CD4-positive, alpha-beta T cell treated with Interleukin-6 for 4 hours (primary cell): ENCODE results near the gene ZC3HAV1.
"Not testable (repeated sequence)": the region's sequence is repeated elsewhere in the genome, so short reads cannot be mapped to it uniquely, and the experiment has no call there.

ENCODE experiments used
- DNase-seq: peaks from one replicate; pipeline ENCODE4 v3.0.0-alpha.2; 2020; ENCODE audit warnings: mixed read lengths

ZC3HAV1 gene

GRCh38 chr7:139109188-139109982 lies at the start of gene ZC3HAV1:
TSS of gene ZC3HAV1 (minus strand) at chr7:139109720. CDS start at chr7:139109331, 389 bp downstream.
- DNase-seq, result peak; percentile 91

GRCh38 chr7:139153832-139154231 lies 44.3 kb upstream of the ZC3HAV1 start:
- DNase-seq, result no peak

GRCh38 chr7:139152149-139152548 lies 42.6 kb upstream of the ZC3HAV1 start:
- DNase-seq, result no peak

- no peak for DNase-seq
Measured at GRCh38 chr7:139139150-139139549, 29.6 kb upstream of the ZC3HAV1 start.

GRCh38 chr7:139133335-139134139 lies 24.0 kb upstream of the ZC3HAV1 start:
- DNase-seq, result peak; percentile 89

- no peak for DNase-seq
Measured at GRCh38 chr7:139132887-139133286, 23.4 kb upstream of the ZC3HAV1 start.

GRCh38 chr7:139131601-139132041 lies 22.1 kb upstream of the ZC3HAV1 start:
- no peak for DNase-seq

- not testable (repeated sequence) for DNase-seq
Measured at GRCh38 chr7:139129814-139130213, 20.3 kb upstream of the ZC3HAV1 start.

- DNase-seq, result no peak
Measured at GRCh38 chr7:139127648-139128047, 18.1 kb upstream of the ZC3HAV1 start.

GRCh38 chr7:139125657-139126056 lies 16.1 kb upstream of the ZC3HAV1 start:
- no peak for DNase-seq

GRCh38 chr7:139124995-139125394 lies 15.5 kb upstream of the ZC3HAV1 start:
- not testable (repeated sequence) for DNase-seq

- no peak for DNase-seq
Measured at GRCh38 chr7:139124084-139124914, 14.8 kb upstream of the ZC3HAV1 start.

- DNase-seq, result no peak
Measured at GRCh38 chr7:139119486-139119849, 9.9 kb upstream of the ZC3HAV1 start.

- peak; percentile 44 for DNase-seq
Measured at GRCh38 chr7:139118805-139119485, 9.4 kb upstream of the ZC3HAV1 start.

GRCh38 chr7:139118234-139118804 lies 8.8 kb upstream of the ZC3HAV1 start:
- DNase-seq, result peak; percentile 39

GRCh38 chr7:139117599-139118233 lies 8.2 kb upstream of the ZC3HAV1 start:
- no peak for DNase-seq

GRCh38 chr7:139116999-139117398 lies 7.5 kb upstream of the ZC3HAV1 start:
- DNase-seq, result no peak

- DNase-seq, result no peak
Measured at GRCh38 chr7:139115104-139115503, 5.6 kb upstream of the ZC3HAV1 start.

- DNase-seq, result no peak
Measured at GRCh38 chr7:139114585-139114984, 5.1 kb upstream of the ZC3HAV1 start.

- no peak for DNase-seq
Measured at GRCh38 chr7:139114018-139114417, 4.5 kb upstream of the ZC3HAV1 start.

GRCh38 chr7:139112741-139113250 lies 3.3 kb upstream of the ZC3HAV1 start:
- no peak for DNase-seq
